Mesothelial cell of epicardium (in vitro differentiated cells): Measurements from ENCODE around the gene AMMECR1. TPM values are rescaled to one million over a fixed set of nuclear protein-coding genes. Genes with fewer than 3 reads are reported as not detected.
"Not testable (repeated sequence)": the region's sequence is repeated elsewhere in the genome, so short reads cannot be mapped to it uniquely, and the experiment has no call there.

Experiments
- DNase-seq, 2 experiments: peaks; one replicate each; pipeline ENCODE4 v3.0.0; 2021; ENCODE audit warnings: low spot score in 2 of 2; ENCODE audit not compliant: unreplicated experiment in 2 of 2
- H3K27ac Mint-ChIP-seq: 2 replicates; pipeline ENCODE4 v1.8.0; 2021; ENCODE audit warnings: mixed read lengths
- H3K27me3 Mint-ChIP-seq: 2 replicates; pipeline ENCODE4 v1.8.0; 2021; ENCODE audit warnings: low read depth, mixed read lengths
- H3K36me3 Mint-ChIP-seq: 2 replicates; pipeline ENCODE4 v1.8.0; 2021; ENCODE audit warnings: mixed read lengths
- H3K4me1 Mint-ChIP-seq: 2 replicates; pipeline ENCODE4 v1.8.0; 2021; ENCODE audit warnings: mixed read lengths
- H3K4me3 Mint-ChIP-seq: 2 replicates; pipeline ENCODE4 v1.8.0; 2021; ENCODE audit warnings: mild to moderate bottlenecking, moderate library complexity, mixed read lengths
- H3K9me3 Mint-ChIP-seq: 2 replicates; pipeline ENCODE4 v1.8.0; 2021; ENCODE audit warnings: mixed read lengths
- total RNA-seq: library from RNA; stranded (reverse); gene quantifications from 3 replicates; pipeline ENCODE4 v1.2.1, GENCODE V29; 2021
- TF ChIP-seq, protein P1 (sequence below): fragments of 200-600 bp; sonication (generic); IDR thresholded peaks from one replicate; pipeline ENCODE4 v1.5.0; 2021; ENCODE audit warnings: antibody characterized with exemption; ENCODE audit not compliant: unreplicated experiment

Gene AMMECR1
- total RNA-seq, 1 donor from 2014 or later = 15.6 TPM

DNA sequence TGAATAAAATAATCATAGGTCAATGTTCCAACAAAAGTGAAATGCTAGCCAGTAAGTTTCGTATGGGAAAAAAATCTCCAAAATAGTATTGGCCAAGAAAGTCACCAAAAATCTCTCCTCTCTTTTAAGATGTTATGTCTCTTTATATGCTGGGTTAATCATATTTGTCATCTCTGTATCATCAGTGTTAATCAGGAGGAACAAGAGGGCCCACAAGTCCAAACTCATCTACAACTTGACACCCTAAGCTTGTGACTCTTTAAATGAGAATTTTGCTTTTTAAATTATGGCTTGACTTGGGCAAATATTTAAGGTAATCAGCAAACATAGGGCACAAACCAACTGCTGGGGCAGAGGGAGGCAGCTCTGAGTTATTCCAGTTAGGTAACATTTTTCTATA lies 75.5 kb downstream of the AMMECR1 start:
- Mint-ChIP-seq H3K36me3 (peaks cover 21% of the 10 kb centered on the region), H3K27me3 (no peaks in the 10 kb centered on the region), H3K9me3 (peaks cover 26% of the 10 kb centered on the region), H3K4me3 (no peak overlapping the region), H3K4me1 (peaks cover 5% of the 10 kb centered on the region), H3K27ac (no peak overlapping the region)
- TF ChIP-seq, protein P1, sequence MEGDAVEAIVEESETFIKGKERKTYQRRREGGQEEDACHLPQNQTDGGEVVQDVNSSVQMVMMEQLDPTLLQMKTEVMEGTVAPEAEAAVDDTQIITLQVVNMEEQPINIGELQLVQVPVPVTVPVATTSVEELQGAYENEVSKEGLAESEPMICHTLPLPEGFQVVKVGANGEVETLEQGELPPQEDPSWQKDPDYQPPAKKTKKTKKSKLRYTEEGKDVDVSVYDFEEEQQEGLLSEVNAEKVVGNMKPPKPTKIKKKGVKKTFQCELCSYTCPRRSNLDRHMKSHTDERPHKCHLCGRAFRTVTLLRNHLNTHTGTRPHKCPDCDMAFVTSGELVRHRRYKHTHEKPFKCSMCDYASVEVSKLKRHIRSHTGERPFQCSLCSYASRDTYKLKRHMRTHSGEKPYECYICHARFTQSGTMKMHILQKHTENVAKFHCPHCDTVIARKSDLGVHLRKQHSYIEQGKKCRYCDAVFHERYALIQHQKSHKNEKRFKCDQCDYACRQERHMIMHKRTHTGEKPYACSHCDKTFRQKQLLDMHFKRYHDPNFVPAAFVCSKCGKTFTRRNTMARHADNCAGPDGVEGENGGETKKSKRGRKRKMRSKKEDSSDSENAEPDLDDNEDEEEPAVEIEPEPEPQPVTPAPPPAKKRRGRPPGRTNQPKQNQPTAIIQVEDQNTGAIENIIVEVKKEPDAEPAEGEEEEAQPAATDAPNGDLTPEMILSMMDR = no peak
- no peak for DNase-seq

DNA sequence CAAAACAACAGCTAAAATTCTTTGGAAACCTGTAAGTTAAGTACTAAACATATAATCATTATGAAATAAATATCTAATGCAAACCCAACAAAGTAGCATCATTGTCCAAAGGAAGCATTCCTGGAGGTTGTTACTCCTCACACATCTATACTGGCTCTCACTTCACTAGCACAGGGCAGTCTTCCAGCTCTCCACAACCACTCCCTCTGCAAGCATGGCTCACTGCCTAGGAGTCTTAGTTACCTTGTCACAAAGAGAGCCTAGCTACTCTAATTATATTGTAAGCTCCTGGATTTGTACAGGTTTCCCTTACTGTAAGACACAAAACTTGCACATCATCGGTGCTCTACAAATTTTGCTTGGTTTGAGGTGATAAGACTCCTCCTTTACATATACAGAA lies 76.1 kb downstream of the AMMECR1 start:
- H3K4me3 Mint-ChIP-seq = no peak overlapping the region
- H3K27ac Mint-ChIP-seq = no peak overlapping the region
- no peaks in the 10 kb centered on the region for H3K27me3 Mint-ChIP-seq
- peaks cover 26% of the 10 kb centered on the region for H3K9me3 Mint-ChIP-seq
- H3K36me3 Mint-ChIP-seq = peaks cover 21% of the 10 kb centered on the region
- TF ChIP-seq, protein P1 = no peak
- H3K4me1 Mint-ChIP-seq = peaks cover 8% of the 10 kb centered on the region
- no peak for DNase-seq

DNA sequence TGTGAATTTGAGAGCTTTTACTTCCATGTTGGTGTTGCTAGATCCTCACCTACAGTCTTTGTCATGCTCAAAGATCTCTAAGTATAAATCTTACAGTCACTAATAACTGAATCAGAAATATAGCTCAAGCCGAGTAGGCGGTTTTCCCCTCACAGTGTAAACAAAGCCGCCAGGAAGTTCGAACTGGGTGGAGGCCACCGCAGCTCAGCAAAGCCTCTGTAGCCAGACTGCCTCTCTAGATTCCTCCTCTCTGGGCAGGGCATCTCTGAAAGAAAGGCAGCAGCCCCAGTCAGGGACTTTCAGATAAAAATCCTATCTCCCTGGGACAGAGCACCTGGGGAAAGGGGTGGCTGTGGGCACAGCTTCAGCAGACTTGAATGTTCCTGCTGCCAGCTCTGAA lies 79.6 kb downstream of the AMMECR1 start:
- not testable (repeated sequence) for H3K27ac Mint-ChIP-seq
- H3K4me1 Mint-ChIP-seq = peaks cover 10% of the 10 kb centered on the region

DNA sequence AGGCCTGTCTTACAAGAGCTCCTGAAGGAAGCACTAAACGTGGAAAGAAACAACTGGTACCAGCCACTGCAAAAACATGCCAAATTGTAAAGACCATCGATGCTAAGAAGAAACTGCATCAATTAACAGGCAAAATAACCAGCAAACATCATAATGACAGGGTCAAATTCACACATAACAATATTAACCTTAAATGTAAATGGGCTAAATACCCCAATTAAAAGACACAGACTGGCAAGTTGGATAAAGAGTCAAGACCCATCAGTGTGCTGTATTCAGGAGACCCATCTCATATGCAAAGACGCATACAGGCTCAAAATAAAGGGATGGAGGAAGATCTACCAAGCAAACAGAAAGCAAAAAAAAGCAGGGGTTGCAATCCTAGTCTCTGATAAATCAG lies 86.4 kb downstream of the AMMECR1 start:
- DNase-seq, H3K27me3 Mint-ChIP-seq, H3K4me3 Mint-ChIP-seq, H3K27ac Mint-ChIP-seq: not testable (repeated sequence)
- Mint-ChIP-seq H3K9me3 (peaks cover 36% of the 10 kb centered on the region), H3K36me3 (peaks cover 43% of the 10 kb centered on the region), H3K4me1 (peaks cover 24% of the 10 kb centered on the region)

More for the DNA sequence above, 79.6 kb downstream of the AMMECR1 start:
- Mint-ChIP-seq H3K36me3 (peaks cover 38% of the 10 kb centered on the region), H3K9me3 (peaks cover 35% of the 10 kb centered on the region)
- not testable (repeated sequence) for DNase-seq, H3K4me3 Mint-ChIP-seq, H3K27me3 Mint-ChIP-seq

DNA sequence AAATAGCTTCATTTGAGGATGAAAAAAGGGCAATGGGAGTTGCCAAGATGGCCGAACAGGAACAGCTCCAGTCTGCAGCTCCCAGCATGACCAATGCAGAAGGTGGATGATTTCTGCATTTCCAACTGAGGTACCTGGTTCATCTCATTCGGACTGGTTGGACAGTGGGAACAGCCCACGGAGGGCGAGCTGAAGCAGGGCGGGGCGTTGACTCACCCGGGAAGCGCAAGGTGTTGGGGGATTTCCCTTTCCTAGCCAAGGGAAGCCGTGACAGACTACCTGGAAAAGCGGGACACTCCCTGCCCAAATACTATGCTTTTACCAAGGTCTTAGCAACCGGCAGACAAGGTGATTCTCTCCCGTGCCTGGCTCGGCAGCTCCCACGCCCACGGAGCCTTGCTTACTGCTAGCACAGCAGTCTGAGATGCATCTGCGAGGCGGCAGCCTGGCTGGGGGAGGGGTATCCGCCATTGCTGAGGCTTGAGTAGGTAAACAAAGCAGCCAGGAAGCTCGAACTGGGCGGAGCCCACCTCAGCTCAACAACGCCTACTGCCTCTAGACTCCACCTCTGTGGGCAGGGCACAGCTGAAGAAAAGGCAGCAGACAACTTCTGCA lies 88.3 kb downstream of the AMMECR1 start:
- H3K27ac Mint-ChIP-seq = peak overlapping the region; percentile 90
- H3K9me3 Mint-ChIP-seq = peaks cover 36% of the 10 kb centered on the region
- H3K36me3 Mint-ChIP-seq = peaks cover 38% of the 10 kb centered on the region
- DNase-seq = peak; percentile 22 to 64
- H3K27me3 Mint-ChIP-seq = not testable (repeated sequence)
- peaks cover 26% of the 10 kb centered on the region for H3K4me1 Mint-ChIP-seq
- peak overlapping the region; percentile 75 for H3K4me3 Mint-ChIP-seq

DNA sequence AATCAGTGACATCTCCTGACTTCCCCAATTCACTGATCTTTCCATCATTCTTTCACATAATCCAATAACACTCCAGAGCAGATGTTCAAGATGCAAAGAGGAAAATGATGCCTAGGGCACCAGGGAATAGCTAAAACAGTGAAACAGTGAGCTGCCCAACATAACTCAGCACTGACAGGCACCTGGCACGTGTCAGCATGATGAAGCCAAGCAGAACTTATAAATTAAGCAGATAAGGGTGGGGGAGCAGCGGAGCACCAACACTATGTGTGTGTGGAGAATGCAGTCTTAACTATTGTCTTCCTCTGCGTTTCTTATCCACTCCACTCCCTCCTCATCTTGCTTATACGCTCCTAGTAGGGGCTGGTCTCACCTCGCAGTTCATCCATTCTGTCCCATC lies 89.4 kb downstream of the AMMECR1 start:
- Mint-ChIP-seq H3K4me3 (peak overlapping the region; percentile 22), H3K27ac (no peak overlapping the region), H3K36me3 (peaks cover 27% of the 10 kb centered on the region), H3K27me3 (no peaks in the 10 kb centered on the region), H3K4me1 (peaks cover 26% of the 10 kb centered on the region), H3K9me3 (peaks cover 30% of the 10 kb centered on the region)
- TF ChIP-seq, protein P1 = no peak
- no peak for DNase-seq

DNA sequence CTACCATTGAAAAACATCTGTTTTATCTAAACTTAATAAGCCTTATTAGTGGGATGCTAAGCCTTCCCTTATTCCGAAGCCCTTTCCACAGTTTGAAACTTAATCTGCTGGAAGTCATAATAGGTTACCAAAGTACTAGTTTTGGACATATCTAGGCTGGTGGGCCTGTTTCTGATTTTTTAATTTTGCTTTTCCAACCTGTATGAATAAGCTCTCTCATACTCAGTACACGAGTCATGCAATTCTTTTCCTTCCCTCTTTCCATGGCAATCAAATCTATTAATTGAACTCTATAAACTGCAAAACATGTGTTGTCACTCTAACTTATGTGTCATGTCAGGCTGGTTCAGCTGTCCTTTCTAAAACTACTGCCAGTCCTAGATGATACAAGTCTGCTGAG lies 91.0 kb downstream of the AMMECR1 start:
- Mint-ChIP-seq H3K4me1 (peaks cover 26% of the 10 kb centered on the region), H3K4me3 (no peak overlapping the region)

More for the DNA sequence above, 91.0 kb downstream of the AMMECR1 start:
- no peak for DNase-seq
- peaks cover 15% of the 10 kb centered on the region for H3K36me3 Mint-ChIP-seq
- TF ChIP-seq, protein P1 = no peak
- H3K27ac Mint-ChIP-seq = no peak overlapping the region
- peaks cover 17% of the 10 kb centered on the region for H3K9me3 Mint-ChIP-seq
- no peaks in the 10 kb centered on the region for H3K27me3 Mint-ChIP-seq
